Spleen (tissue), 11 donors: Measurements from ENCODE around the gene NLK. TPM values are rescaled to one million over a fixed set of nuclear protein-coding genes. Genes with fewer than 3 reads are reported as not detected.

Source experiments
- DNase-seq: peaks from one replicate; pipeline ENCODE4 v3.0.0-alpha.2; 2020
- H3K27ac ChIP-seq, 8 donors: fragments of 200-600 bp; sonication (generic) in 7 of 8; 1 replicate in 4 of 8; 2 replicates in 4 of 8; pipeline versions ENCODE4 v1.5.0 to v1.8.0; 2016 to 2021; ENCODE audit warnings: inconsistent platforms in 4 of 8, mild to moderate bottlenecking in 4 of 8, moderate library complexity in 1 of 8
- H3K27me3 ChIP-seq, 7 donors: fragments of 200-600 bp; sonication (generic) in 6 of 7; replicated peaks in 1 of 7; 1 replicate in 4 of 7; 2 replicates in 3 of 7; pipeline versions ENCODE4 v1.5.0 to v1.8.0; 2016 to 2021; ENCODE audit warnings: inconsistent platforms in 3 of 7, mild to moderate bottlenecking in 1 of 7
- H3K36me3 ChIP-seq, 6 donors: fragments of 200-600 bp; sonication (generic) in 5 of 6; 1 replicate in 4 of 6; 2 replicates in 2 of 6; pipeline versions ENCODE4 v1.5.0 to v1.8.0; 2016 to 2021; ENCODE audit warnings: inconsistent platforms in 2 of 6
- H3K4me1 ChIP-seq, 6 donors: fragments of 200-600 bp; sonication (generic) in 5 of 6; 1 replicate in 3 of 6; 2 replicates in 3 of 6; pipeline versions ENCODE4 v1.5.0 to v1.8.0; 2016 to 2021; ENCODE audit warnings: inconsistent platforms in 3 of 6
- H3K4me3 ChIP-seq, 8 donors: fragments of 200-600 bp; sonication (generic) in 7 of 8; 1 replicate in 4 of 8; 2 replicates in 4 of 8; pipeline versions ENCODE4 v1.5.0 to v1.8.0; 2016 to 2021; ENCODE audit warnings: inconsistent platforms in 4 of 8, mild to moderate bottlenecking in 4 of 8, moderate library complexity in 2 of 8
- H3K9me3 ChIP-seq, 8 donors: fragments of 200-600 bp; sonication (generic) in 7 of 8; 1 replicate in 4 of 8; 2 replicates in 4 of 8; pipeline versions ENCODE4 v1.5.0 to v1.8.0; 2016 to 2021; ENCODE audit warnings: inconsistent platforms in 4 of 8
- CTCF ChIP-seq, 11 experiments: fragments of 200-600 bp in 7 of 11; fragments of 450-650 bp in 4 of 11; sonication (generic) in 4 of 11; IDR thresholded peaks in 8 of 11; conservative IDR thresholded peaks in 3 of 11; 1 replicate in 7 of 11; 2 replicates in 4 of 11; pipeline versions ENCODE4 v1.4.0 to v1.8.0; 2016 to 2021; ENCODE audit warnings: antibody characterized with exemption in 11 of 11, inconsistent platforms in 4 of 11, mild to moderate bottlenecking in 1 of 11
- POLR2A ChIP-seq, 3 donors: fragments of 450-650 bp; IDR thresholded peaks; one replicate each; pipeline ENCODE4 v1.5.1; 2017; ENCODE audit warnings: antibody characterized with exemption in 3 of 3, mild to moderate bottlenecking in 1 of 3
- POLR2AphosphoS5 ChIP-seq, 3 donors: sonication (generic); formaldehyde crosslinking; IDR thresholded peaks; one replicate each; pipeline ENCODE4 v1.5.1; 2017; ENCODE audit warnings: antibody characterized with exemption in 3 of 3
- WGBS, 5 donors: extraction: QIAGEN DNeasy Blood & Tissue Kit in 3 of 5; methylation state at CpG; one replicate each; pipeline versions ENCODE4 v1.1.5 to v1.1.7; 2013 to 2018; 5-methylcytosine and 5-hydroxymethylcytosine counted together
- intact Hi-C: fragments of 100-400 bp; cut with DNase I; formaldehyde crosslinking; loops from one replicate; pipeline ENCODE4 v1.15.0; 2023; ENCODE audit warnings: low total_unique reads
- polyA plus RNA-seq, 3 donors: library from polyadenylated mRNA; stranded (reverse); fragments of 200-250 nt; gene quantifications; one replicate each; pipeline ENCODE4 v1.2.1, GENCODE V29; 2013
- total RNA-seq, 7 donors: library from RNA; depleted of rRNA in 3 of 7; stranded (reverse); fragments of >200 nt in 3 of 7; fragmentation: NEBNext Ultra II Directional in 4 of 7; extraction: Animal tissue kit (Norgen Biotek cat#: 25700) in 4 of 7; gene quantifications; one replicate each; pipeline versions ENCODE4 v1.1.0 to v1.2.1, GENCODE V29; 2016 to 2021
- donor health status: healthy with polysubstance abuse.
- donor health status: DM: no; HTN: no; CAD: no; lungs with moderate emphysema.
- donor health status: DM: no; HTN: no; CAD: no.
- donor health status: Bipolar disorder and iron deficiency.
- donor health status: healthy.
- donor health status: DM: no; HTN: no; CAD: no.
- donor health status: DM: yes; HTN: yes; CAD: no.

NLK gene
- total and polyA plus RNA-seq, 10 donors = 12.6 to 49.4 (median 34.3) TPM

GRCh38 chr17:28085766-28086165, 43.3 kb downstream of the NLK start:
- Histone ChIP-seq H3K27ac (no peak overlapping the region), H3K4me1 (peaks cover 0 to 37% (median 20%) of the 10 kb centered on the region in 6 donors), H3K27me3 (no peaks in the 10 kb centered on the region), H3K4me3 (no peak overlapping the region), H3K9me3 (peaks cover 0 to 6% (median 0%) of the 10 kb centered on the region in 8 donors), H3K36me3 (no peaks in the 10 kb centered on the region)
- TF ChIP-seq CTCF (IDR thresholded peaks at IDR 0.05 in 8 of 11, conservative IDR thresholded peaks at IDR 0.05 in 3 of 11) (no peak), POLR2A (IDR thresholded peaks at IDR 0.05) (no peak), POLR2AphosphoS5 (IDR thresholded peaks at IDR 0.05) (no peak)
- intact Hi-C loops = no loop called here
- 90 to 97% (median 94%) methylated on average over 2 of the region's 2 CpGs for WGBS, 5 donors
- no peak for DNase-seq

GRCh38 chr17:28086519-28086918, 44.0 kb downstream of the NLK start:
- peaks cover 0 to 6% (median 0%) of the 10 kb centered on the region in 8 donors for H3K9me3 ChIP-seq
- no peaks in the 10 kb centered on the region for H3K27me3 ChIP-seq
- no peaks in the 10 kb centered on the region for H3K36me3 ChIP-seq
- H3K4me3 ChIP-seq = no peak overlapping the region
- WGBS, 5 donors = 95 to 99% (median 97%) methylated on average over 4 of the region's 4 CpGs
- H3K4me1 ChIP-seq = peaks cover 0 to 32% (median 22%) of the 10 kb centered on the region in 6 donors
- H3K27ac ChIP-seq = no peak overlapping the region
- intact Hi-C loops = no loop called here
- DNase-seq = no peak
- TF ChIP-seq POLR2A (IDR thresholded peaks at IDR 0.05) (no peak), CTCF (IDR thresholded peaks at IDR 0.05 in 8 of 11, conservative IDR thresholded peaks at IDR 0.05 in 3 of 11) (no peak), POLR2AphosphoS5 (IDR thresholded peaks at IDR 0.05) (no peak)

- H3K4me3 ChIP-seq = no peak overlapping the region
- no peak for DNase-seq
- H3K4me1 ChIP-seq = peaks cover 0 to 24% (median 15%) of the 10 kb centered on the region in 6 donors
- TF ChIP-seq POLR2AphosphoS5 (IDR thresholded peaks at IDR 0.05) (no peak), CTCF (IDR thresholded peaks at IDR 0.05 in 8 of 11, conservative IDR thresholded peaks at IDR 0.05 in 3 of 11) (no peak), POLR2A (IDR thresholded peaks at IDR 0.05) (no peak)
- peaks cover 0 to 6% (median 0%) of the 10 kb centered on the region in 8 donors for H3K9me3 ChIP-seq
- intact Hi-C loops = no loop called here
- no peaks in the 10 kb centered on the region for H3K36me3 ChIP-seq
- H3K27ac ChIP-seq = no peak overlapping the region
- H3K27me3 ChIP-seq = no peaks in the 10 kb centered on the region
These were observed 45.3 kb downstream of the NLK start for GRCh38 chr17:28087743-28088142.

GRCh38 chr17:28090551-28090950, 48.1 kb downstream of the NLK start:
- intact Hi-C loops = no loop called here
- 94 to 98% (median 95%) methylated on average over 4 of the region's 4 CpGs for whole genome bisulfite sequencing, 5 donors
- no peak overlapping the region for H3K4me3 ChIP-seq
- TF ChIP-seq POLR2A (IDR thresholded peaks at IDR 0.05) (no peak), CTCF (IDR thresholded peaks at IDR 0.05 in 8 of 11, conservative IDR thresholded peaks at IDR 0.05 in 3 of 11) (no peak), POLR2AphosphoS5 (IDR thresholded peaks at IDR 0.05) (no peak)
- no peak for DNase-seq
- H3K36me3 ChIP-seq = no peaks in the 10 kb centered on the region
- no peak overlapping the region for H3K27ac ChIP-seq
- no peaks in the 10 kb centered on the region for H3K27me3 ChIP-seq
- peaks cover 0 to 8% (median 4%) of the 10 kb centered on the region in 6 donors for H3K4me1 ChIP-seq
- peaks cover 0 to 6% (median 0%) of the 10 kb centered on the region in 8 donors for H3K9me3 ChIP-seq
